Stimulated activated CD4-positive, alpha-beta T cell treated with anti-CD3 and anti-CD28 coated beads, TNF-alpha, amount 100 ng/mL, for 4 hours (primary cell): Measurements from ENCODE around the gene HFE.

ENCODE experiments used
- DNase-seq, 3 experiments: peaks; one replicate each; pipeline ENCODE4 v3.0.0-alpha.2; 2020; ENCODE audit warnings: low read depth in 3 of 3

The HFE gene

GRCh38 chr6:26131618-26132017 lies 44.4 kb downstream of the HFE start:
- no peak for DNase-seq

GRCh38 chr6:26133730-26134129 lies 46.5 kb downstream of the HFE start:
- DNase-seq: no peak

GRCh38 chr6:26136321-26136720 lies 49.1 kb downstream of the HFE start:
- no peak for DNase-seq

GRCh38 chr6:26140254-26140966 lies 53.2 kb downstream of the HFE start:
- no peak for DNase-seq

- no peak for DNase-seq
Observed at GRCh38 chr6:26140967-26141294, 53.7 kb downstream of the HFE start.

- DNase-seq: no peak
Observed at GRCh38 chr6:26141378-26141904, 54.2 kb downstream of the HFE start.

- DNase-seq: no peak
Observed at GRCh38 chr6:26142026-26142425, 54.8 kb downstream of the HFE start.
